GM19023 (cell line): ENCODE results near the gene SPESP1.
"Not testable (repeated sequence)": the region's sequence is repeated elsewhere in the genome, so short reads cannot be mapped to it uniquely, and the experiment has no call there.

Experiments used
- ATAC-seq: cut with Tn5 transposase; IDR thresholded peaks from one replicate; pipeline ENCODE4 v1.9.1; 2021; ENCODE audit warnings: mild to moderate bottlenecking, moderate library complexity; ENCODE audit not compliant: unreplicated experiment

Gene SPESP1

DNA sequence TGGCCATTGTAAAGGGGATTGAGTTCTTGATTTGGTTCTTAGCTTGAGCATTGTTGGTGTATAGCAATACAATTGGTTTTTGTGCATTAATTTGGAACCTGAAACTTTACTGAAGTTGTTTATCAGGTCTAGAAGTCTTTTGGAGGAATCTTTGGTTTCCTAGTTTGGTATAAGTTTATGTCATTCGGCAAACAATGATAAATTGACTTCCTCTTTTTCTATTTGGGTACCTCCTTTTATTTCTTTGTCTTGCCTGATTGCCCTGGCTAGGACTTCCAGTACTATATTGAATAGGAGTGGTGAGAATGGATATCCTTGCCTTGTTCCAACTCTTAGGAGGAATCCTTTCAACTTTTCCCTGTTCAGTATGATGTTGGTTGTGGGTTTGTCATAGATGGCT, 32.1 kb downstream of the SPESP1 start:
- ATAC-seq: no peak

DNA sequence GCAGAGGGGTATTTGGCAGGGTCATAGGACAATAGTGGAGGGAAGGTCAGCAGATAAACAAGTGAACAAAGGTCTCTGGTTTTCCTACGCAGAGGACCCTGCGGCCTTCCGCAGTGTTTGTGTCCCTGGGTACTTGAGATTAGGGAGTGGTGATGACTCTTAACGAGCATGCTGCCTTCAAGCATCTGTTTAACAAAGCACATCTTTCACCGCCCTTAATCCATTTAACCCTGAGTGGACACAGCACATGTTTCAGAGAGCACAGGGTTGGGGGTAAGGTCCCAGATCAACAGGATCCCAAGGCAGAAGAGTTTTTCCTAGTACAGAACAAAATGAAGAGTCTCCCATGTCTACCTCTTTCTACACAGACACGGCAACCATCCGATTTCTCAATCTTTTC, 33.4 kb downstream of the SPESP1 start:
- ATAC-seq: not testable (repeated sequence)

DNA sequence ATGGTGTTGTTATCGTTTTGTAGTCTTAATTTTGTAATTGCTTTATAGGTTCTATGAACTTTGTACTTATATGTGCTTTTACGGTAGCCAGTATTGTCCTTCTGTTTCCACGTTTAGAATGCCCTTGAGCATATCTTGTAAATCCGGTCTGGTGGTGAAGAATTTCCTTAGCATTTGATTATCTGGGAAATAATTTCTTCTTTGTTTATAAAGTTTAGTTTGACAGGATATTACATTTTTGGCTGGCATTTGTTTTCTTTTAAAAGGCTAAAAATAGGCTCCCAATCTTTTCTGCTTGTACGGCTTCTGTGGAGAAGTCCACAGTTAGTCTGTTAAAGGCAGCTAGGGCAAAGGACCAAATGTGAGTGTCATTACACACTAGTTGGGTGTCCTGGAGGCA, 36.7 kb downstream of the SPESP1 start:
- no peak for ATAC-seq

DNA sequence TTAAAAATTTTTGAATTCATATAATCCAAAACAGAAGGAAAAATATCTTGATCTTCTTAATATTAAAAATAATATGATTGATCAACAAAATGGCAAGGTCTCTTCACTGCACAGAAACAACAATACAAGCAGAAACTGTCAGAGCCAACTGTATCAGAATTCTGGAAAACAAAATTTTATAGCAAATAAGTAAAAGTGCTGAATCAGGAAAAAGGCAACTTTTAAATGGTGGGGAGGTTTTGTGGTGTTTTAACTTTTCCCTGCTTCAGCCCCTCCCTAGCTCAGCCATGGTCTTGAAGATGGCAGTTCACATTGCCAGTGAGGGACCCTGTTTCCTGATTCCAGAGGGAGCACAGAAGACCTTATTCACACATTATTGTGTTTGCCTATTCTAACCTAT, 37.6 kb downstream of the SPESP1 start:
- ATAC-seq: no peak

DNA sequence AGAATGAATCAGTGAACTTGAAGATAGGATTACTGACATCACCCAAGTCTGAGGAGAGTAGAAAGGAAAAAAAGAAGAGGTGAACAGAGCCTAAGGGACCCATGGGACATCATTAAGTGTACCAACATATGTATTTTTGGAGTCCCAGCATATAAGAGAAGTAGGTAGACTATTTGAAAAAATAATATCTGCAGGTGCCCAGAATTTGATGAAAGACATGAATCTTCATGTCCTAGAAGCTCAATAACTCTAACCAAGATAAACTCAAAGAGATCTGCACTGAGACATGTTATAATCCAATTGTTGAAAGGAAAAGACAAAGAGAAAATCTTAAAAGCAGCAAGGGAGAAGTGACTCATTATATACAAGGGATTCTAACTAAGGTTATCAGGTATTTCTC, 39.0 kb downstream of the SPESP1 start:
- no peak for ATAC-seq

DNA sequence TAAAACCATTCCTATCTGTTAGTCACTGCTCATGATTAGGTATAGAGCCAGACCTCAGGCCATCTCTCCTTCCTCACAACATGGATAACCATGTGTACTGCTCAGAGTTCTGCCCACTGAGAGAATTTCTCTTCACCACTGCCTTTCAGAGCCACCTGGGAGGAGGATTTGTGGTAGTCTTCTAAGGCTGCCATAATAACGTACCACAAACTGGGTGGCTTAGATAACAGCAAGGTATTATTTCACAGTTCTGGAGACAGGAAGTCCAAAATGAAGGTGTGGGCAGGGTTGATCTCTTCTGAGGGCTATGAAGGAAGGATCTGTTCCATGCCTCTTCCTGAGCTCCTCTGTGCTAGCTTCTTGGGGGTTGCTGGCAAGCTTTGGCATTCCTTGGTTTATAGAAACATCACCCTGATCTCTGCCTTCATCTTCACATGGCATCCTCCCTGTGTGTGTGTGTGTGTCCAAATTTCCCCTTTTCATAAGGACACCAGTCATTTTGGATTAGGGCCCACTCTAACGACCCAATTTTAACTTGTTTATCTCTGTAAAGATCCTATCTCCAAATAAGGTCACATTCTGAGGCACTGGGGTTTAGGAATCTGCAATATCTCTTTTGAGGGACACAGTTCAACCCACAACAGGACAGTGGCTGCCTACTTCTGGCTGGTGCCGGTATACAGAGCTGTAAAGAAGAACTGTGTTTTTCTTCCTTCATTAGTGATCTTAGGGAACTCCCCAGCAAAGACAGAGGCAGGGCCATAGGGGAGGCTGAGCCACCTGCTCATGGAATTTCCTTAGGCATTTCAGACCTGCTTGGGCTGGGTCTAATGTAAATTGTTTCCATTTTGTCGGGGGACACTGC, 42.1 kb downstream of the SPESP1 start:
- ATAC-seq: no peak

DNA sequence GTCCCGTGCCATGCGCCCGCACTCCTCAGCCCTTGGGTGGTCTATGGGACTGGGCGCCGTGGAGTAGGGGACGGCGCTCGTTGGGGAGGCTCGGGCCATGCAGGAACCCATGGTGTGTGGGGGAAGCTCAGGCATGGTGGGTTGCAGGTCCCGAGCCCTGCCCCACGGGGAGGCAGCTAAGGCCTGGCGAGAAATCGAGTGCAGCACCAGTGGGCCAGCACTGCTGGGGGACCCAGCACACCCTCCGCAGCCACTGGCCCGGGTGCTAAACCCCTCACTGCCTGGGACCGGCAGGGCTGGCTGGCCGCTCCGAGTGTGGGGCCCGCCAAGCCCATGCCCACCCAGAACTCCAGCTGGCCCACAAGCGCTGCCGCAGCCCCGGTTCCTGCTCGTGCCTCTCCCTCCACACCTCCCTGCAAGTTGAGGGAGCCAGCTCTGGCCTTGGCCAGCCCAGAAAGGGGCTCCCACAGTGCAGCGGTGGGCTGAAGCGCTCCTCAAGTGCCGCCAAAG, 45.4 kb downstream of the SPESP1 start:
- not testable (repeated sequence) for ATAC-seq

DNA sequence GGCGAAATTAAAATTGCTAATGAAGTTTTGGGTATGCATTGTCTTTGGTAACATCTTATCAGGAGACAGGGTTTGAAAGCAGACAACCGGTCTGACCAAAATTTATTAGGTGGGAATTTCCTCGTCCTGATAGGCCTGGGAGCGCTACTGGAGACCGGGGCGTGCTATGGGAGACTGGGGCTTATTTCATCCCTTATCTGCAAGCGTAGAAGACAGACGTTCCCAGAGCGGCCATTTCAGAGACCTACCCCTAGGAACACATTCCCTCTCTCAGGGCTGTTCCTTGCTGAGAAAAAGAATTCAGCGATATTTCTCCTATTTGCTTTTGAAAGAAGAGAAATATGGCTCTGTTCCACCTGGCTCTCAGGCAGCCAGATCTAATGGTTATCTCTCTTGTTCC, 47.1 kb downstream of the SPESP1 start:
- not testable (repeated sequence) for ATAC-seq

DNA sequence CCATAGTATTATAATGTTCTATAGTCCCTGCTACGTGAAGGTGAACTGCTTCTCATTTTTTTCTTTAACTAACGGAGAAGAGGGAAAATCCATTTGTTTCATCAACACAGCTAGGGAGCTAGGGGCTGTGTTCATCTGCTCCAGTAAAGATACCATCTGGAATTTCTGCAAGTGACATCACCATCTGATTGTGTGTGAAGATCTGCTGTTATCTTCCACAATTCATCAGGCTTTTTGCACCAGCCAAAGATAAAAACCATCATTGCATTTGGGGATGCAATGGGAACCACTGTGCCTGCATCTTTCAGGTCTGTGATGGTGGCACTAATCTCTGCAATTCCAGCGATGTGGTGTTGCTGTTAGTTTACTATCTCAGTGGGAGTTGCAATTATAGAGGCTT, 48.7 kb downstream of the SPESP1 start:
- ATAC-seq: no peak

DNA sequence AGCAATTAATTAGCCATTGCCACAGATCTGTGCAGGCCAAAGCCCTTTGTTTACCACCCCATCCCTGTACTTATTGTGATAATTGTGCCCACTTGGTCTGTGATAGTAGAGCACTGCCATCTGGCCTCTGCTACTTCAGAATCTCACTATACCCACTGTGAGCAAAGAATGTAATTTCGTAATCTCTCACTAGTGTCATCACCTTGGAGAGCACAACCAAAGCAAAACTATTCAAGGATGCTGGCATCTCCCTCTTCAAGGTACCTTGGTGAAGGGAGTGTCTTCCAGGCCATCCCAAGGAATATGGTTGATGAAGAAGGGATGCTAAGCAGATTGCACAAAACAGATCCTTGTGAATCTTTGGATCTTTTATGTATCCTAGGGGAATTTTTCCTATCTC, 49.5 kb downstream of the SPESP1 start:
- ATAC-seq: no peak

DNA sequence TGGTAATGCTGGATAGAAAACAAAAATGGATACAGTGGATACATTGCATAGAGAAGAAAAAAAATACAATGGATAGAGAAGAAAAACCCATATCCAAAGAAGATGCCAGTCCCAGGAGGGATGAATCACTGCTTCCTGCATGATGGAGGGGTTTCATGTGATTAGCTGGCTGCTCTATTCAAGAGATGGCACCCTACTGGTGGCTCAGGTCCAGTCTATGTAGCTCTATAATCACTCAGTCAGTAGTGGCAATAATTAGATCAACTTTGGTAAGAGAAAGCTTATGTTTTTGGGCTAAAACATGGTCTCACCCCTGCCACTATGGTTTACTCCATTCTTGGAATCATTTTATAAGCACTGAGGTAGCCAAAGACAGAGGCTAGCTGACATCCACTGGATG, 50.5 kb downstream of the SPESP1 start:
- ATAC-seq: no peak

DNA sequence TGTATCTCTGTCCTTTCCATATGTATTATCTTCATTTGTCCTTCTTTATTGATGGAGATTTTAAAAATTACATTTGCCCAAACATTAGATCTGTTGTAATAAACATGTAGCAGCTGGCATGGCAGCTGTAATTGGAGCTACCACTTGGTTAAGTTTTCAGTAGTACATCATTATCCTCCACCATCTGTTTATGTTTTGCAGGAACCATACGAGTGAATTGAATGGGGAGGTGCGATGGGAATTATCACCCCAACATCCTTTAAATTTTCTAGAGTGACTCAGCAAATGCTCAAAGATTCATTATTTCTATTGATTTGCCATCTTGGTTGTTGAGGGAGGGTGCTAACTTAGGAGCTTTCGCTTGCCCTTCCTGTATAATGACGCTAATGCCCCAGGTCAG, 51.6 kb downstream of the SPESP1 start:
- ATAC-seq: no peak

DNA sequence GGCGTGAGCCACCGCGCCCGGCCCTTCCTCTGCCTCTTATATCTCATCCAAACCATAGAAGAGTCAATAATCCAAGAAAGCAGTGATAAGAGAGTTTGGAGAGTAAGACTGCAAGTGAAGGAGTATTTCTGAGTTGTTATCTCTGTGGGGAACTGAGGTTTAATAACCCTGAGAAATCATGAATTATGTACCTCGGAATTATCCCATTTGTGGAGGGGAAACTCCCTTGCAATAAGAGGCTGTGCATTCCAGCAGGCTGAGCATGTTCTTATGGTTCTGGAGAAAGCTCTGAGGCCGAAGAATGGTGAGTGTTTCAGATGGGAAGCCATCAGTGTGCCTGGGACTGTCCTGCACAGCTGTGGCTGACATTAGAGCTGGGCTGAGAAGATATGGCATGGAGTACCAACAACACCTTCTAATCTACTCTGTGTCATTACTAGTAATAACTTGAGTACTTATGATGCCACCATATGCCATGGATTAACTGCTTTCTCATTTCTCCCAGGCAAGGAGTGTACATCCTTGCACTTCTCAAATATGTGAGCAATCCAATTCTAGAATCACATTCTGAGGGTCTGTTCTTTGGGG, 52.7 kb downstream of the SPESP1 start:
- ATAC-seq: no peak

DNA sequence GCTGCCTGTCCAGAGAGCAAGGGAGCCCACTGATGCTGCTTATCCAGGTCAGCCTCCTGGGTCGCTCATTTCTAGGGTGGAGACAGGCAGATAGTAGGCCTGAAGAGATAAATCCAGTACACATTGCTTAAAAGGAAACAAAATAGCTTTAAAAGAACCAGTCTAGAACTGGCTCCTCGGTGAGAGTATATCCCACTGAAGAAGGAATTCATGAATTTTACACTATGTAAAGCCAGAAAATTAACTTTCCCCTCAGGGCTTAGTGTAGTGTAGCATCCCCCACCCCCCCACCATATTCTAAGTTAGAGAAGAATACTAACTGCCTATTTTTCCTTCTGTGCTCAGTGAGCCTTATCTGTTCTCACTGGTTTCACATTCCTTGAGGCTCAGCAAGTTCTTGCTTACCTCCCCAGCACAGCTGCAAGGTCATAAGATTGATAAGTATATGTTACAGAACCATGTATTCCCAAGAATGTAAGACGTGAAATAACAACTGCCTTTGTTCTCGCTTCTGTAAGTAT, 53.7 kb downstream of the SPESP1 start:
- ATAC-seq: no peak

DNA sequence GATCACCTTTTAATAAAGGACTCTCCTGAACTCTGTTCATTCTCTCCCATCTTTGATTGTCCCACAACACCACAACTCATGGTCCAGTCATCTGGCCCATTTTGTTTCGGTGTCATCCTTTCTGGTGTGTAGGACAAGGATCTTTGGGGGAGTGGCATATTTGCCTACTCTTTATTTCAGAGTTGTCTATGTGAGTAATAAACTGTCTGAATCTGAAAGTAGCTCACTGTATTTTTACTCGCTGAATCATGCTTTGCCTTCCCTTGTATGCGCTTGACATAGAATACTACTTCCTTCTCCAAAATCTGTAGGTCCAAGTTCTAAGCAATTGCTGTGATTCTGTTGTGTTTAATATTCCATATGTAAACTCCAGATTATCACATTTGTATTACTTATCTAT, 54.3 kb downstream of the SPESP1 start:
- ATAC-seq: no peak

DNA sequence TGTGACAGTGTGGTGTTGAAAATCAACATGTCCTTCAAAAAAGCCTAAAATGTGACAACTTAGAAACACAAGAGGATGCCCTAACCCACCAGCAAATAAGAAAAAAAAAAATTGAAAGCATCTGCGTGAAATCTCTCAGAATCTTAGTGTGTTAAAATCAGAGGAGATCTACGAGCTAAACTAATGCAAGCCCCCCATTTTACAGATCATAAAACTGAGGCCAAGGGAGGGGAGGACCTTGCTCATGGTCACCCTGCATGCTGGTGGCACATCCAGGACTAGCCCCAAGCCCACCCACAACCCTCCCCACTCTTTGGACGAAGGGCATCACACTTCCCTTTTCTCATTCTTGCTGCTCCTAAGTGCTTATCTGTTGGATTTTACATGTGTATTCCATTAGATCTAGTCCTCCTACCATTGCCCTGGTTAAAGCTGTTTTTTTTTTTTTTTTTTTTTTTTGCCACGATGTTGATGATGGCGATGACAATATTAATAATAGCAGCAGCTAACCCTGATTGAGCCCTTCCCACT, 55.1 kb downstream of the SPESP1 start:
- no peak for ATAC-seq

DNA sequence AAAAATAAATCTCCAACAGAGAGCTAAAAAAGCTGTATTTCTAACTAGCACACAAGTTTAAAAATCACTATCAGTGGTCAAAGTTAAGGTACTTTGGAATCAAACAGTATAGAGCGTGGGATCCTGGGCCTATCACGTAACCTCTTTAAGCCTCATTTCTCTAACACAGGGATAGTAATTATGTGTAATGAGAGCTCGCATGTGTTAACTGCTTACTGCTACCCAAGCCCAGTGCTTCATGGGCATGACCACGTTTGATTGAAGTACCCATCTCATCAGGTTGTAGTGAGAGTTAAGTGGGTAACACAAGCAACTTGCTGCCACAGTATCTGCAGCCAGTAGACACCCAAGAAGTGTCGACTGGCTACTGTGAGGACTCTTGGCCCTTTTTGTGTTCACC, 56.0 kb downstream of the SPESP1 start:
- ATAC-seq: no peak

DNA sequence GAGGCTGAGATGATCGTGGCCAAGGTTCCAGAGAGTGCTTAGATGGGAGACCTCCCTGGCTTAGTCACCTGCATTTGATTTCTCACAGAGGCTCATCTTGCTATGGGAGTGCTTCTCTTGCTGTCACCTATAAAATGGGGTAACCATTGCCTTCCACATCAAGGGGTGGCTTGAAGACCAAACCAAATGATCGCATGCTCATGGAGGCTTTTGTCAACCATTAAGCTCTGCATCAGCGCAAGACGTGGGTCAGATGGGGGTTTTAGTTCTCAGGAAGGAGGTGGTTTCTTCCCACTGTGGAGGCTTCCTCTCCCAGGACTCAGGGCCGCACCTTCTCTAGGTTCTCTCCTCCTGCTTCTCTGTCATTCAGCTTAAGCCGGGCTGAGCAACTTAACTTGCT, 56.8 kb downstream of the SPESP1 start:
- no peak for ATAC-seq

DNA sequence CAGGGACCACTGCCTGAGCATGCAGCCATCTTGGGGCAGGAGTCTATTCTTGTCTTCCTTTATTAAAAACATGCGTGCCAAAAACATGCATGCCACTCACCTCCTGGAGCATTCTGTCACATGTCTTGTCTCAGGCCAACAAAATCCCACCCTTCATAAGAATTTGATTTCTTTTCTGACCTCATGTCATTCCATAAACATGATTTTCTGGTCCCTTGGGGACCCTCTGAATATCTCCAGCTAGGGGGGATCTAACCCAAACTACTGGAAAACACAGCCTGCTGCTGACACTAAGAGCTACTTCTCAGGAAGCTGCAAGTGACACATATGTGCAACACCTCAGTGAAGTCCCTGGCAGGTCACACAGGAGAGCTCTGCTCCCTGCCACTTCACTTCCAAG, 57.4 kb downstream of the SPESP1 start:
- no peak for ATAC-seq

DNA sequence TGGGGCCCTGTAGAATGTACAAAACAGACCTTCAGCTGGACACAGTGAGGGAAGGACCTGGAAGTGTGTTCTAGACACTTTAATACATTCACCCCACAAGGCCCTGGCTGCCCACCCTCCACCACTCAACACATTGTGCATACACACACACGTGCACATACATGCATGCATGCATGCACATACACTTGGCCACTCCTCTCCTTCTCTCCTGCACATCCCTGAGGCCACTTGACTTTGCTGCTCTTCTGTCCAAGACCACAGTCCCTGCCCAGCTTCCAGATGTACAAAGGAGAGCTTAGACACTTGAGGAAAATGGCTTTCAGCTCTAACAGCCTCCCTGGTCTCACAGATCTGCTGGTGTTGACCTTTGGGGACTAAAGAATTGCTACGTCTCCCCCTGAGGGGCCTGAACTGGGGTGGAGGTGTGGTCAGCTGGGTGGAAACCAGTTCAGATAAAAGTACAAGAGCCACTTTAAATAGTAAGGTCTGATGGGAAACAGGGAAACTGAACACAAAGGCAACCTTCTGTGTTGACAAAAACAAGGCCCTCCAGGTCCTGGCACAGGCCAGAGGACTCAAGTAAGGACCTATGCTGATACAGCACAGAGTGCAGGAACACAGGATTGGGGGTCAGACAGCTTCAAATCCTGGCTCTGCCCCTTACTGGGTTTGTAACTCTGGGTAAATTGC, 59.4 kb downstream of the SPESP1 start:
- ATAC-seq: no peak

DNA sequence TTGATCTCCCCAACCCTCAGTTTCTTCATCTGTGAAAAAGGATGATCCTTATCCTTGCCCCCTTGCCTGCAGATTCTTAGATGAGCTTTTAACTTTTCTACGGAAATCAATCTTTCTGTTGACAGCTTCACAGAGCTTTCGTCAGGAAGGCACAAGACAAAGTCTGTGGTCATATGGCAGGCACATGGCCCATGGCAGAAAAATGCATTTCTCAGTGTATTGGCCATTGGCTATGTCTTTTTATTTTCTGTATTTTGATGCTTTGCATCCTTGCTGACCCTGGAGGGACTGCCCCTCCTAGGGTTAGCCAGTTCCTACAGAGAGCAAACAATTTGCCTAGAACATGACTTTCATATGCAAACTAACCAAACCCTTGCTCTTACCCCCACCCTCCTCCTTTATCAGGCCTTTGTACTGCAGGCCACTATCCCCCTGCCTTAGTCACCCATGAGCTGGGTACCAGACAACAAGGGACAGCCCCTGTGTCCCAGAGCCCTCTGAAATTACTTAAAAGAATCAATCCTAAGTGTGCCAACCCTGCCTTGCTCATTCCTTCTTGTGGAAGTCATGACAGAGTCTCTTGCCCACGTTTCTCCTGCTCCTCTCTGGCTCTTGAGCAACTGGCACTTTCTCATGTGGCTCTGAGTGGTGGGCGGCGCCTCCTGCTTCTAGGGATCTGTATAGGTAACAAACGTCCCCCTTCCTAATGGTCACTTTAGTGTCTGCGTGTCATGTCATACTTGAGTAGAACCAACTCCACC, 60.1 kb downstream of the SPESP1 start:
- no peak for ATAC-seq
